WTC11 (cell line): ENCODE data around the gene RUVBL2.
"Not testable (repeated sequence)": the region's sequence is repeated elsewhere in the genome, so short reads cannot be mapped to it uniquely, and the experiment has no call there.

ENCODE experiments used
- SMAD3 ChIP-seq: sonication (generic); formaldehyde crosslinking; IDR thresholded peaks from 2 replicates; pipeline ENCODE4 v1.8.0; 2022; ENCODE audit warnings: missing genetic modification reagents, mild to moderate bottlenecking, borderline replicate concordance
- TF ChIP-seq, protein P1 (sequence below): sonication (generic); formaldehyde crosslinking; IDR thresholded peaks from 2 replicates; pipeline ENCODE4 v1.8.0; 2023; ENCODE audit warnings: missing genetic modification reagents
- TF ChIP-seq, protein P2 (sequence below): fragments of 200-600 bp; IDR thresholded peaks from 2 replicates; pipeline ENCODE4 v1.8.0; 2022; ENCODE audit warnings: antibody characterized with exemption

DNA sequence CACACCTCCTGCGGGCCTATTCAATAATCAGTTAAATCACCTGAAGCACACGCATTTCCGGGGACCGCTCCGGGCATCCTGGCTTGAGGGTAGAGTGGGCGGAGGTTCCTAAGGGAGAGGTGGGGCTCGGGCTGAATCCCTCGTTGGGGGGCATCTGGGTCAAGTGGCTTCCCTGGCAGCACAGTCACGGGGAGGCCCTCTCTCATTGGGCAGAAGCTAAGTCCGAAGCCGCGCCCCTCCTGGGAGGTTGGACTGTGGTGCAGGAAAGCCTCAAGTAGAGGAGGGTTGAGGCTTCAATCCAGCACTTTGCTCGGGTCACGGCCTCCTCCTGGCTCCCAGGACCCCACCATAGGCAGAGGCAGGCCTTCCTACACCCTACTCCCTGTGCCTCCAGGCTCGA, 49.9 kb downstream of the RUVBL2 start, which contains the start of gene CGB5:
- TF ChIP-seq, protein P1, sequence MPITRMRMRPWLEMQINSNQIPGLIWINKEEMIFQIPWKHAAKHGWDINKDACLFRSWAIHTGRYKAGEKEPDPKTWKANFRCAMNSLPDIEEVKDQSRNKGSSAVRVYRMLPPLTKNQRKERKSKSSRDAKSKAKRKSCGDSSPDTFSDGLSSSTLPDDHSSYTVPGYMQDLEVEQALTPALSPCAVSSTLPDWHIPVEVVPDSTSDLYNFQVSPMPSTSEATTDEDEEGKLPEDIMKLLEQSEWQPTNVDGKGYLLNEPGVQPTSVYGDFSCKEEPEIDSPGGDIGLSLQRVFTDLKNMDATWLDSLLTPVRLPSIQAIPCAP (CRISPR knock-in tag): not testable (repeated sequence)
- TF ChIP-seq, protein P2, sequence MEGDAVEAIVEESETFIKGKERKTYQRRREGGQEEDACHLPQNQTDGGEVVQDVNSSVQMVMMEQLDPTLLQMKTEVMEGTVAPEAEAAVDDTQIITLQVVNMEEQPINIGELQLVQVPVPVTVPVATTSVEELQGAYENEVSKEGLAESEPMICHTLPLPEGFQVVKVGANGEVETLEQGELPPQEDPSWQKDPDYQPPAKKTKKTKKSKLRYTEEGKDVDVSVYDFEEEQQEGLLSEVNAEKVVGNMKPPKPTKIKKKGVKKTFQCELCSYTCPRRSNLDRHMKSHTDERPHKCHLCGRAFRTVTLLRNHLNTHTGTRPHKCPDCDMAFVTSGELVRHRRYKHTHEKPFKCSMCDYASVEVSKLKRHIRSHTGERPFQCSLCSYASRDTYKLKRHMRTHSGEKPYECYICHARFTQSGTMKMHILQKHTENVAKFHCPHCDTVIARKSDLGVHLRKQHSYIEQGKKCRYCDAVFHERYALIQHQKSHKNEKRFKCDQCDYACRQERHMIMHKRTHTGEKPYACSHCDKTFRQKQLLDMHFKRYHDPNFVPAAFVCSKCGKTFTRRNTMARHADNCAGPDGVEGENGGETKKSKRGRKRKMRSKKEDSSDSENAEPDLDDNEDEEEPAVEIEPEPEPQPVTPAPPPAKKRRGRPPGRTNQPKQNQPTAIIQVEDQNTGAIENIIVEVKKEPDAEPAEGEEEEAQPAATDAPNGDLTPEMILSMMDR: not testable (repeated sequence)
- TF ChIP-seq SMAD3 (CRISPR knock-in tag): not testable (repeated sequence)
